Endothelial cell of umbilical vein (primary cell): ENCODE results near the gene TTC34. TPM values are rescaled to one million over a fixed set of nuclear protein-coding genes. Genes with fewer than 3 reads are reported as not detected.

Source experiments
- BruUV-seq: library from RNA; stranded (reverse); fragments of 400-500 nt; replicated peaks from 2 replicates; lab custom pipeline; 2021; lab: Mats Ljungman, UMichigan
- CTCF ChIA-PET: fragments of 300-600, 350-600 bp; sonication (Branson Sonifier 250); formaldehyde crosslinking; loops from one replicate; lab custom pipeline; 2021; ENCODE audit warnings: antibody characterized with exemption, inconsistent platforms; lab: Charles Lee
- POLR2A ChIA-PET: fragments of 300-600, 350-600 bp; sonication (Branson Sonifier 250); formaldehyde crosslinking; loops from one replicate; lab custom pipeline; 2021; ENCODE audit warnings: antibody characterized with exemption, inconsistent platforms; lab: Charles Lee
- DNase-seq: peaks from one replicate; pipeline ENCODE4 v3.0.0-alpha.2; 2011; ENCODE audit warnings: low read depth, low spot score
- FAIRE-seq: peaks from 2 replicates; lab custom pipeline; 2011; peaks lifted over from hg19 to GRCh38; lab: Jason Lieb, UNC
- H2AFZ ChIP-seq: 2 replicates; pipeline ENCODE4 v1.6.0; 2012; ENCODE audit warnings: low read depth, low read length, control low read depth, inconsistent platforms
- H3K27ac ChIP-seq: 2 replicates; pipeline ENCODE4 v1.5.1; 2011; ENCODE audit warnings: low read depth, mild to moderate bottlenecking, control low read depth, low read length, moderate library complexity; ENCODE audit not compliant: insufficient read depth
- H3K27me3 ChIP-seq, 2 experiments: 2 replicates each; pipeline versions ENCODE4 v1.6.0 to v1.6.1; 2011; ENCODE audit warnings: low read length in 2 of 2, mixed read lengths in 1 of 2; ENCODE audit not compliant: control insufficient read depth in 2 of 2, insufficient read depth in 2 of 2
- H3K36me3 ChIP-seq, 2 experiments: 2 replicates in 1 of 2; 3 replicates in 1 of 2; pipeline ENCODE4 v1.5.1; 2011; ENCODE audit warnings: low read length in 2 of 2, mild to moderate bottlenecking in 1 of 2, moderate library complexity in 1 of 2; ENCODE audit not compliant: control insufficient read depth in 2 of 2, insufficient read depth in 2 of 2; ENCODE audit errors: extremely low read depth in 1 of 2
- H3K4me1 ChIP-seq: 3 replicates; pipeline ENCODE4 v1.5.1; 2011; ENCODE audit warnings: mild to moderate bottlenecking, low read length; ENCODE audit not compliant: control insufficient read depth, insufficient read depth; ENCODE audit errors: extremely low read depth
- H3K4me2 ChIP-seq: 2 replicates; pipeline ENCODE4 v1.6.1; 2011; ENCODE audit warnings: low read length, control low read depth, mixed read lengths; ENCODE audit not compliant: insufficient read depth
- H3K4me3 ChIP-seq, 3 experiments: fragments of 200-600 bp in 1 of 3; sonication (generic), shearing (Covaris generic) in 1 of 3; replicated peaks in 1 of 3; 2 replicates each; pipeline ENCODE4 v1.5.1; 2011 to 2016; ENCODE audit warnings: control low read depth in 3 of 3, low read length in 3 of 3, mild to moderate bottlenecking in 2 of 3, inconsistent platforms in 1 of 3, low read depth in 1 of 3, moderate library complexity in 1 of 3; ENCODE audit not compliant: insufficient read depth in 1 of 3
- H3K79me2 ChIP-seq: 2 replicates; pipeline ENCODE4 v1.6.0; 2012; ENCODE audit warnings: low read length, inconsistent platforms; ENCODE audit not compliant: control insufficient read depth, insufficient read depth
- H3K9ac ChIP-seq: replicated peaks from 2 replicates; pipeline ENCODE3; 2011; ENCODE audit warnings: low read length, control low read depth; ENCODE audit not compliant: insufficient read depth; ENCODE audit errors: extremely low read depth
- H3K9me1 ChIP-seq: replicated peaks from 3 replicates; pipeline ENCODE4 v1.6.0; 2011; ENCODE audit warnings: mild to moderate bottlenecking, low read length; ENCODE audit not compliant: control insufficient read depth, insufficient read depth; ENCODE audit errors: extremely low read depth
- H3K9me3 ChIP-seq: replicated peaks from 2 replicates; pipeline ENCODE4 v1.5.1; 2012; ENCODE audit warnings: low read length, inconsistent platforms; ENCODE audit not compliant: control insufficient read depth, insufficient read depth
- H4K20me1 ChIP-seq: replicated peaks from 2 replicates; pipeline ENCODE3; 2011; ENCODE audit warnings: mild to moderate bottlenecking, low read length; ENCODE audit not compliant: control insufficient read depth, insufficient read depth; ENCODE audit errors: extremely low read depth
- FOS ChIP-seq: IDR thresholded peaks from 2 replicates; pipeline ENCODE4 v1.6.1; 2011; ENCODE audit warnings: mild to moderate bottlenecking, low read length, moderate library complexity, borderline replicate concordance; ENCODE audit not compliant: insufficient read depth
- JUN ChIP-seq: IDR thresholded peaks from 2 replicates; pipeline ENCODE4 v1.6.1; 2011; ENCODE audit warnings: borderline replicate concordance, low read depth; ENCODE audit not compliant: insufficient read length, insufficient read depth
- POLR2A ChIP-seq: IDR thresholded peaks from 2 replicates; pipeline ENCODE4 v1.6.1; 2012; ENCODE audit warnings: low read depth, mild to moderate bottlenecking, control low read depth, low read length
- POLR2AphosphoS5 ChIP-seq: IDR thresholded peaks from 2 replicates; pipeline ENCODE4 v1.6.1; 2012; ENCODE audit warnings: low read depth, mild to moderate bottlenecking, control low read depth, low read length, moderate library complexity; ENCODE audit not compliant: insufficient read depth
- dilution Hi-C: fragments of 300-500 bp; cut with MboI; formaldehyde crosslinking; loops from one replicate; pipeline ENCODE4 v1.15.0; 2019; ENCODE audit warnings: low sequenced_read_pairs; ENCODE audit not compliant: extremely low pct_ligation_motif_present
- intact Hi-C: fragments of 100-400 bp; cut with micrococcal nuclease; formaldehyde crosslinking; loops from one replicate; pipeline ENCODE4 v1.10.0; 2022
- polyA plus RNA-seq, 4 experiments: library from polyadenylated mRNA; depleted of rRNA in 3 of 4; stranded (reverse) in 3 of 4; unstranded in 1 of 4; fragments of >200 nt; gene quantifications; 2 replicates each; pipeline versions ENCODE4 v1.2.1 to v1.2.3, GENCODE V29; 2011 to 2012; ENCODE audit warnings: missing spikeins in 1 of 4
- total RNA-seq: library from RNA; stranded (reverse); gene quantifications from 2 replicates; pipeline ENCODE4 v1.2.3, GENCODE V29; 2021
- TF ChIP-seq, protein P1 (sequence below): IDR thresholded peaks from 2 replicates; pipeline ENCODE4 v1.6.1; 2011; ENCODE audit not compliant: insufficient read depth, insufficient read length
- TF ChIP-seq, protein P2 (sequence below), 2 donors: IDR thresholded peaks; 1 replicate in 1 of 2; 2 replicates in 1 of 2; pipeline ENCODE4 v1.5.1; 2011; ENCODE audit warnings: low read length in 2 of 2, mild to moderate bottlenecking in 2 of 2, moderate library complexity in 2 of 2, control low read depth in 1 of 2, inconsistent platforms in 1 of 2, low read depth in 1 of 2; ENCODE audit not compliant: insufficient read depth in 1 of 2; ENCODE audit errors: extremely low read depth in 1 of 2

The TTC34 gene
- total and polyA plus RNA-seq, 2 donors (not counting 3 experiments of a cell fraction or from before 2014, with no cell fraction given), result 0.08 to 0.77 TPM

DNA sequence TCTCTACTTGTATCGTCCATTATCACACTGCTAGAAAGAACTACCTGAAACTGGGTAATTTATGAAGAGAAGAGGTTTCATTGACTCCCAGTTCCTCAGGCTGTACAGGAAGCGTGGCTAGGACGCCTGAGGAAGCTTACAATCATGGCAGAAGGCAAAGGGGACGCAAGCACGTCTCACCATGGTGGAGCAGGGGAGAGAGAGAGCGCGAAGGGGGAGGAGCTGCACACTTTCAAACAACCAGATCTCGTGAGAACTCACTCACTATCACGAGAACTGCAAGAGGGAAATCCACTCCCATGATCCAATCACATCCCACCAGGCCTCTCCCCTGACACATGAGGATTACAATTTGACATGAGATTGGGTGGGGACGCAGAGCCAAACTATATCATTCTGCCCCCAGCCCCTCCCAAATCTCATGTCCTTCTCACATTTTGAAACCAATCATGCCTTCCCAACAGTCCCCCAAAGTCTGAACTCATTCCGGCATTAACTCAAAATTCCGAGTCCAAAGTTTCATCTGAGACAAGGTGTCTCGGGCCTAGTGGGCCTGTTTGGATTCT, 176.7 kb downstream of the TTC34 start:
- H4K20me1 ChIP-seq, result no peaks in the 10 kb centered on the region
- intact Hi-C loops (no loop called here), dilution Hi-C loops (no loop called here)
- BruUV-seq, result no TSS peak
- no peak overlapping the region for H3K4me2 ChIP-seq
- H3K9me3 ChIP-seq, result no peaks in the 10 kb centered on the region
- peaks cover 8 to 12% of the 10 kb centered on the region in 2 experiments for H3K27me3 ChIP-seq
- TF ChIP-seq POLR2A, result no peak
- no peak for TF ChIP-seq JUN
- TF ChIP-seq POLR2AphosphoS5, result no peak
- TF ChIP-seq, protein P1, sequence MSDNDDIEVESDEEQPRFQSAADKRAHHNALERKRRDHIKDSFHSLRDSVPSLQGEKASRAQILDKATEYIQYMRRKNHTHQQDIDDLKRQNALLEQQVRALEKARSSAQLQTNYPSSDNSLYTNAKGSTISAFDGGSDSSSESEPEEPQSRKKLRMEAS, result no peak
- no peak for TF ChIP-seq FOS
- TF ChIP-seq, protein P2, sequence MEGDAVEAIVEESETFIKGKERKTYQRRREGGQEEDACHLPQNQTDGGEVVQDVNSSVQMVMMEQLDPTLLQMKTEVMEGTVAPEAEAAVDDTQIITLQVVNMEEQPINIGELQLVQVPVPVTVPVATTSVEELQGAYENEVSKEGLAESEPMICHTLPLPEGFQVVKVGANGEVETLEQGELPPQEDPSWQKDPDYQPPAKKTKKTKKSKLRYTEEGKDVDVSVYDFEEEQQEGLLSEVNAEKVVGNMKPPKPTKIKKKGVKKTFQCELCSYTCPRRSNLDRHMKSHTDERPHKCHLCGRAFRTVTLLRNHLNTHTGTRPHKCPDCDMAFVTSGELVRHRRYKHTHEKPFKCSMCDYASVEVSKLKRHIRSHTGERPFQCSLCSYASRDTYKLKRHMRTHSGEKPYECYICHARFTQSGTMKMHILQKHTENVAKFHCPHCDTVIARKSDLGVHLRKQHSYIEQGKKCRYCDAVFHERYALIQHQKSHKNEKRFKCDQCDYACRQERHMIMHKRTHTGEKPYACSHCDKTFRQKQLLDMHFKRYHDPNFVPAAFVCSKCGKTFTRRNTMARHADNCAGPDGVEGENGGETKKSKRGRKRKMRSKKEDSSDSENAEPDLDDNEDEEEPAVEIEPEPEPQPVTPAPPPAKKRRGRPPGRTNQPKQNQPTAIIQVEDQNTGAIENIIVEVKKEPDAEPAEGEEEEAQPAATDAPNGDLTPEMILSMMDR (IDR thresholded peaks at IDR 0.05; ENCODE audit: extremely low read depth in 1 of 2, insufficient read depth in 1 of 2, low read depth in 1 of 2, low read length in 2 of 2), result no peak
- ChIA-PET CTCF (no interaction called here), POLR2A (no interaction called here)
- H3K4me3 ChIP-seq, result no peak overlapping the region
- no peaks in the 10 kb centered on the region for H3K4me1 ChIP-seq
- no peaks in the 10 kb centered on the region for H3K79me2 ChIP-seq
- no peak overlapping the region for H2AFZ ChIP-seq
- DNase-seq (no peak), FAIRE-seq (no peak)
- no peaks in the 10 kb centered on the region for H3K9me1 ChIP-seq
- H3K27ac ChIP-seq, result no peak overlapping the region
- H3K36me3 ChIP-seq, result no peaks in the 10 kb centered on the region
- no peak overlapping the region for H3K9ac ChIP-seq
